ENCODE data around the gene BPIFB1.

The BPIFB1 gene

DNA sequence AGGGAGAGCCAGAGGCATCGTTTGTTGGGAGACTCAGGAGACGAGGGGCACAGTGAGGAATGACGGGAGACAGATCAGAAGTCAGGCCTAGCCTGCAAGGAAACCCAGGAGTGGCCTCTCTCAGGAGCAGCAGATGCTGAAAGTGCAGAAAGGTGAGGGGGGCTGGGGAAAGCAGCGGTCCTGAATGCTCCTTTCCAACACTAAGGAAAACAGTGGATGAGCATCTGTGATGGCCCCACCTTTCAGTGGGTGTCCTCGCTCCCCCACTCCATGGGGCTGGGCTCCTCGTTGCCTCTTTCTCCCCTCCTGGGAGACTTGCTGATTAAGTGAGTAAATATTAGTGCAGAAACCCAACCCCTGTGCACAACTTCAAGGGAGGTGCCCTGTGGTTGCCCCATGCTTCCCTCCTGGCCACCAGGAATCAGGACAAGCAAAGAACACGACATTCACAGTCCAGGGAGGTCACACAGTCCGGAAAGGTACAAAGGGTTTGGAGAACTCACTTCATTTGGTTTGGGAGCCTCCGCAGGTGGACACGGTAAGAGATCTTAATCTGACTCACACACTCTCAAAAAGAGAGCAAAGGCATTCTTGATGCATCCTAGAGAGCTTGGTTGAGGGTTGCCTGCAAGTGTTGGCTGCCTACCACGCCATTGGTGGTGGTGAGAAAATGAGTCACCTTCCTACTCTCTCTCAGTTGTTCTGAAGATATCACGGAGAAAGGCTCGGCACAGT lies 9.7 kb upstream of the BPIFB1 start:
- no peak for DNase-seq

DNA sequence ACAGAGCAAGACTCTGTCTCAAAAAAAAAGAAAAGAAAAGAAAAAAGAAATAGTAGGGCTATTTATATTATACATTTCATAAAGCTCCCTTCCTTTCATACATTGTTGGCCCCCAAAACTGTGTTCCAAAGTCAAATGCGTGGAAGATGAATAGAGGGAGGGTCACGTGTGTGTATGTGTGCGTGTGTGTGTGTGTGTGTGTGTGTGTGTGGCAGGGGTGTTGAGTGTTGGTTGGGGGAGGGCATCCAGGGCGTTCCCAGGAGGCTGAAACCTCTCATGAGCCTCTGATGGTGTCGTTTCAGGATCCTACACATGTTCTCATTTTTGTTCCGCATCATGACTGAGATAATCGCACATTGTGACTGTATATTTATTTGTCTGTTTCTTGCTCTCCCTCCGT lies 7.8 kb upstream of the BPIFB1 start:
- DNase-seq, result no peak

DNA sequence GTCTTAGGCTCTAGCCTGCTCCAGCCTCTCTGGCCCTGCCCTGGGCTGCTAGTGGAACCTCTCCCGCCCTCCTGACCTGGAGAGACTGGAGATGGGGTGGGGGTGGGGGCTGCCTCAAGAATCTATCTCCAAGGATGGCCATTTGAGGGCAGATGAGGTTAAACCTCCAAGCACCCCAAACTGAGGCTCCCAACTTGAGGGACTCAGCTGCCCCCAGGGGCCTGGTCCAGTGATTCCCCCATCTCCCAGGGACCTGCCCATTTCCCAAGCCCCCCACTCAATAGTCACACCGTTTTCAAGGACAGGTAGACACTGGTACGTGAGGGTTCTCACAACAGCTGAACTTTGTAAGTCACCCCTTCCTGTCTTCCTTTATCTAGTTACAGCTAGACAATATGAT lies 7.1 kb upstream of the BPIFB1 start:
- DNase-seq, result no peak

DNA sequence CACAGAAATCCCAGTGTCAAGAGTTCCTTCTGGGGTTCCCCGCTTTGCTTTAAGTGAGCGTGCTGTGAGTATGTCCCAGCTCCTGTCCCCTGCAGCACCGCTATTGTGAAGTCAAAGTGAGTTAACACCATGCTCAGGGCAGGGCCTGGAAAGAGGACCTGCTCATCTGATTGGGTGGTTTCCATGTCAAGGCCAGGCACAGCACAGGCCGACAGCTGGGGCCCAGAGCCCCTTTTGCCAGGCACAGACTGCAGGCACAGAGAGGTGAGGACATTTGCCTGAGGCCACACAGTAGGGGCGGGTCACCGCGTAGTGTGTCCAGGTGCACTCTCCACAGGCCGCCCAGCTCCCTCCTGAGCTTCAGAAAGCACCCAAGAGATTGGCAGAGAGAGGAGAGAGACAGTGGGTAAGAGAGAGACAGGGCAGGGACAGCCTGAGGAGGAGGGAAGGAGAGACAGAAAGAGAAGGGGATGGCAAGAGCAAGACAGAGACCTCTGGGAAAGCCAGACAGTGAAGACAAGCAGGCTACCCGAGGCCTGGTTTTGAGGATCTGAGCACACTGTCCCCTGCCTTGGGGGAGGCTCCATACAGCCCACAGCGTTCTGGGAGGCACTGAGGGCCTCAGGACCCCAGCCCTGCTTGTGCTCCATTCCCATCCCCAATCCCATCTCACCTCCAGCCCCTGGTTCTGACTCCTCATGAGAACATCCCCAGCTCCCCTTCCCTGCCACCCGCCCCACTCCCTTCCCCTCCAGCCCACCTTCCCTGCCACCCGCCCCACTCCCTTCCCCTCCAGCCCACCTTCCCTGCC lies 6.5 kb upstream of the BPIFB1 start:
- no peak for DNase-seq

DNA sequence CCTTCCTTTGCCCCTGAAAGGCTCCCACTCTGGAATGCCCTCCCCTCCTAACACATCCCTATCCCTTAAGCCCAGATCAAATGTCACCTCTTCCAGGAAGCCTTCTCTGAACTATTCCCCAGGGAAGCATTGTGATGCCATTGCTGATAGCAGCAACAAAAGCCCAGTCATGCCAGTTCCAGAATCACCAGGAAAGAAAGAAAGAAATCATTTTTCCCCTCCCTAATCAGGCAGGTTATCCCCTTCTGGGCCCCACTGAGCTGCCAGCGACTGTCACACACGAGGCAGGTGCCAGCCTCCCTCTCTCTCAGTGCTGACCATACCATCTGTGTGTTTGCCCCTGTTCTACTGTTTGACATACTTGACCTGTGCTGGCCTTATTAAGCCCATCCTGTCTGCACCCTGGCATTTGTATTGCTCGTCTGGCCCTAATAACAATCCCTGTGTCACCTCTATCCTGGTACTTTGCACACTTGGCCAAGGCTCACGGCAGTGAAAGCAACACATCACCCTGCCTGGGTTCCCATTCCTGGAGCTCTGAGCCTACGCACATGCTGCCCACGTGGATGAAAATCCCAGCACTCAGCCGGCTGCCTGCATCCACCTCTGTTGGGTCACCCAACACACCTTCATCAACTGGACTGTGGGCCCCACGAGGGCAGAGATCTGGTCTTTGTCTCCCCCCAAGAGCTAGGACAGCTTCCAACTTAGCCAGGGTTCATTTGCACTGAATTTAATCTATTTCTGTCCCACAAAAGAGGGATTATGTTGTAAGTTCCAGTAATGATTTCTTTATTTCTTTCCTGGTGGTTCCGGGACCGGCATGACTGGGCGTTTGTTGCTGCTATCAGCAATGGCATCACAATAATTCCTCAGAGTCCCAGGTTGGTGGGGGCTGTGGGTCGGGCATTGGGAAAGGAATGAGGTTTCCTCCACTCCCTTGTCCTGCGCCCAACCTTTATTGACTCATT lies 5.3 kb upstream of the BPIFB1 start:
- no peak for DNase-seq

DNA sequence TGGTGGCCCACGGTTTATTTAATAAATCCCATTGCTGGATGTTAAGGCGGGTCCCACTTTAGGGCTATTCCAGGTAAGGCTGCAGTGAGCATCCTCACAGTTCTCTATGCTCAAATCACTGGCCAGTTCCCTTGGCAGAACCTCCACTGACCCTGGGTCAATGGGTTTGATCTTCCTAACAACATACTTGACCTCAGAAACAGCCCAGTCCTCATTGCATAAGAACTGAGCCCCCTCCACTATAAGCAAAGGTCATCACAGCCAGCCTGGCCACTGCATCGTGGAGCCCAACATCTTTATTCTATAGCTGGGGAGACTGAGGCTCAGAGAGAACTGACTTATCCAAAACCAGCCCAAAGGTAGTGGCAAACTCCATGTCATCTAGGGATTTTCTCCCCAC lies 4.3 kb upstream of the BPIFB1 start:
- no peak for DNase-seq

DNA sequence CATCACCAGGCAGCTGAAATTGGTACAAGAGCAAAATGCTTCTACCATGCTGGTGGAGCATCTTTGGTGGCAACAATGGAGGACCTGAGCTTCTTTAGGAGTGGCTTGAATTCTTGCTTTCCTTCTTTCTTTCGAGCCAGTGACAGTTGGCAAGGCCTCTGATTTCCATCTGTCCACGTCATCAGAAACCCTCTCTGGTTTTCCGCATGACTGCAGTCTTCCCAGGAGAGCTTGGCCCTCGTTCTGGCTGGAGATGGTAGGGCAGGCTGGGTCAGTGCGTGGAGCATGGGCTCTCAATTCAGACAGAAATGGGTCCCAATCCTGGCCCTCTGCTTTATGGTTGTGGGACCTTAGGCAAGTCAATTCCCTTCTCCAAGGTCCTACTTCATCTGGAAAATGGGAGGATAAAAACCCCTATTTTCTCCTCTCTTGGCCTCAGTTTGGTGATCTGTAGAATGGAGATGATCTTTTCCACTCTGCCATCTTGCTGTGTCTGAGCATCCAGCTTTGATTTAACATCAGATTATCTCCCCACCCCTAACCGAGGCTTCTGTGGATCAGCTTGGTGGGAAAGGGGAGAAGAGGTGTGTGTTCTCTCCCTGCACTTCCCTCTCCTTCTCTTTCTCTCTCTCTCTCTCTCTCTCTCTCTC lies 3.6 kb upstream of the BPIFB1 start:
- DNase-seq, result no peak

DNA sequence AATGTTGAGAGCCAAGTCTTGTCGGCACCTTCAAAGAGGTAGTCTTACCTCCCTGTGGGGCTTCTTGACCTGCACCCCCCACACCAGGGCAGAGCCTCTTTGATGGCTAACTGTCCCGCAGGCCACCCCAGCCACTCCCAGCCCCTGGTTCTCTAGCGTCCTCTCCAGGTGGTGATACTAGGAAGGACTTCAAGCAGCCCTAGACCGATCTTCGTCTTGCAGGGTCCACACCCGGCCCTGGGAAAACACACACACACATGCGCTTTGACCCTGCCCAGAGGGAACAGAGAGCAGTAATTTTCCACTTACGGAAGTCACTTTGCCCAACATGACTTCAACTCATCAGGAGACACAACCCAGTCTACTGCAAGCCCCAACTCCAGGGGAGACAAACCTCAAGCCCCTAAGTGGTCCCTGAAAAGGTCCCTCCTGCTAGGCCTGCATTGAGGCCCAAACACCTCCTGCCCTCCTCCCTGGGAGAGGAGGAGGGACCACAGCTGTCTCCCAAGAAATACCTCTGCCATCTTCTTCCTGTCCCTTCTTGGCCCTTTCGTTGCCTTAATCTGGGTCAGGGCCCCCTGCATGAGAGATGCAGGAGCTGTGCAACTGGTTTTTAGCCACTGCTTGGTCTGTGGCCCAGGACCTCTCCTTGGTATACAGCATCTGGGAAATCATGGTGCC lies 2.9 kb upstream of the BPIFB1 start:
- no peak for DNase-seq

DNA sequence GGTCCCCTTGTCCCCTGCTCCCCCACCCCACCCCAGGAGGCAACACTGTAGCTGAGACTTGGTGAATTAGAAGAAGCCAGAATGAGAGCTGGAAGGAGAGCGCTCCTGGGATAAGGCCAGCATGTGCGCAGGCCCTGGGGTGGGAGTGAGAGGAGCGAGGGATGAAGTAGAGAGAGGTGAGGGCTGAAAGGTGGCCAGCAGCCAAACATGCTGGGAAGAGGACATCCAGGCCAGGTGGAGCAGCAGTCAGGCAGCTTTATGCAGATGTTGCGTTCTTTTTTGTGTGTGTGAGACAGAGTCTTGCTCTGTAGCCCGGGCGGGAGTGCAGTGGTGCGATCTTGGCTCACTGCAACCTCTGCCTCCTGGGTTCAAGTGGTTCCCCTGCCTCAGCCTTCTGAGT lies 2.2 kb upstream of the BPIFB1 start:
- DNase-seq, result no peak

DNA sequence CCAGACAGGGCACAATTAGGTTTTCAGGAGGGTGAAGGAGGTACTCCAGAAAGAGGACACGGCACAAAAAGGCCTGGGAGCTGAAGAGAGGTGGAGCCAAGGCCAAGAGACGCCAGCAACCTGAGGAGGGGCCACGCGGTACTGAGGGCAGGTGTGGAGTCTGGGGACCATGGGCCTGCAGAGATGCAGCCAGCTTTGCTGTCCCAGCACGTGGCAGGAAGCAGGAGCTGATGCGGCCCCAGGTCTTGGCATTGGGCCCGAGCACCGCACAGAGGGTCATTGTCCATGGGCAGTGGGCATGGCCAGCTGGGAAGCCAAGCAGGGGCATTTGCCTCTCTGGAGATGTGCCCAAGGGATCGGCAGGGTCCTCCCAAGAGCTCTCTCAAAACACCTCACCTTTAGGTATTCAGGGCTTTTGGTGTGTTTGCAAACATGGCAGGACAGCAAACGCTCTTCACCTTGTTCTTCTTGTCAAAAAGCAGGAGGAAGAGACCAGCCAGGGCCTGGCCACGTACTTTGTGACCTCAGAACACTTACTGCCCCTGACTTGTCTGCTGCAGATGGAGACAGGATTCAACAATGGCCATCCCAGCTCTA lies 1.4 kb upstream of the BPIFB1 start:
- no peak for DNase-seq

DNA sequence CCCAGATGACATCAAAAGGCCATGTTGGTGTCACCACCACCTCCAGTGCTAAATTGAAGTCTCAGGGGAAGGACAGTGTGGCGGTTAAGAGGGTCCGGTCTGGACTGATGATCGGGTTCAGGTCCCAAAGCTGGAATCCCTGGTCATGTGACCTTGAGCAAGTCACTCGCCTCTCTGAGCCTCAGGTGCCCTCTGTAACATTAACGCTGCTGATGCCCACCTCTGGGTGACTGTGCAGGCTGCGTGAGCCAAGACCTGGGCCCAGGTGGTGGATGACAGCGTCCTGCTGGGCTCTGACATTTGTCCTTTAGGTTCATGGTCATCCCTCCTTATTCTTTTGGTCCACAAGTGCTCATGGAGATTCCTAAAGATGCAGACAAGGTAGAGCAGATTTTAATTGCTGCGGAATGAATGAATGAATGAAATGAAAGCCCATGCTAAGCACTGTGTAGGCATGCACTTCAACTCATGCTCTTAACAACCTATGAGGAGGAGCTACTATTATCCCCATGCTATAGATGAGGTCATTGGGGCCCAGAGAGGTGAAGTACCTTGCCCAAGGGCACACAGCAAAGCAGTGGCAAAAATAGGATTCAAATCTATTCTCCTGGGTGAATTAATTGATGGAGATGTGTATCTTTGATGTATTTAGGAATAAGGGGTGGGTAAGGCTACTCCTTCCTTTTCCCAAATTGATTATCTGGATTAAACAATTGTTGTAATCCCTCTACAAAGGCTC lies 649 bp upstream of the BPIFB1 start:
- no peak for DNase-seq

DNA sequence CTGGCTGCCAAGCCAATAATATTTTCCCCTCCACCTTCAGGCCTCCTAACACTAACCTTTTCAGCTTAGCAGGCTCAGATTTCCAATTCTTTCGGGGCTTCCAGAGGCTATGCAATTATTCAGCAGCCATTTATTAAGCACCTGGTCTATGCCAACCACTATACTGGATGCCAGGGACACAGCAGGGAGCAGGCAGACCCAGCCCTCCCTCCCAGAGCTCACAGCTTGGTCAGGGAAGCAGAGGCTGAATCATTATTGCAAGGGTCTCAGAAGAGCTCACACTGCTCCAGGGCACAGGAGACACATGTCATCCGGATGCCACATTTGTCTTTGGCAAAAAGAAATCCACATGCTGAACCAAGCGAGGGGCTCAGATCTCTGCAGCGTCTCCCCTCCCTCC lies 1.3 kb downstream of the BPIFB1 start:
- DNase-seq, result no peak

DNA sequence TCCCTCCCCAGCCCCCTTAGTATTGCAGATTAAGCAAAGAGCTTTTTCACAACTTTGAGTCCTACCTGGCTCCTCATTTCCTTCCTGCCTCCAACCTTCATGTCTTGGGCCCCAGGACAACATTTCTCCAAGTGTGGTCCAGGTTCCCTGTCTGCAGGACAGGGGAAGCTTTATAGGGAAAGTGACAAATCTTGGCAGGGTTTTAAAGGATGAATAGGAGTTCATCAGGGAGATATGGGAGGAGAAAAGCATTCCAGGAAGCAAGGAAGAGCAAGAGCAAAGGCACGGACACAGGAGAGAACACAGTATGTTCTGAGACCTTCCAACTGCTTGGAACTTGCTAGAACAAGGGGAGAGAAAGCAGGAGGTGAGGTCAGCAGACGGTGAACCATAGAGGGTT lies 1.9 kb downstream of the BPIFB1 start:
- DNase-seq, result no peak

DNA sequence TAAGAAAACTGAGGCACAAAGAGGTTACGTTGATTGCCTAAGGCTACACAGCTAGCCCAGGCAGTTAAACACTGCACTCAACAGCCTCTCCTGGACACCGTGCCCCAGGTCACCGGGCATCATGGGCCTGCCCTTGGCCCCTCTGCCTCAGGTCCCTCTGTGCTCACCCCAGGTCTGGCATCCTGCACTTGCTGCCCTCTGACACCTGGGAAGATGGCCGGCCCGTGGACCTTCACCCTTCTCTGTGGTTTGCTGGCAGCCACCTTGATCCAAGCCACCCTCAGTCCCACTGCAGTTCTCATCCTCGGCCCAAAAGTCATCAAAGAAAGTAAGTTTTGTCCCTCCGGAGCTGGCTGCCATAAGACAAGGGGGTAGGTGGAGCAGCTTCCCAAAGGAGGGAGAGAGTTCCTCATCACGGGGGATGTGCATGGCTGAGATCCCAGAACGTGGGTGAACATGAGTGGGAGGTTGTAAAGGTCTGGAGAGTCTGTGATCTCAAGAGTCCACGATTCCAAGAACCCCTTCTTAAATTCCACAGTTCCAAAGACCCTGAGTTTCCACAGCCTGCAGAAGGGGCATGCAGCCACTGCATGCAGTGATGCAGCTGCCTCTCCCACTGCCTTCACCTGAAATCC lies 3.0 kb downstream of the BPIFB1 start:
- no peak for DNase-seq

DNA sequence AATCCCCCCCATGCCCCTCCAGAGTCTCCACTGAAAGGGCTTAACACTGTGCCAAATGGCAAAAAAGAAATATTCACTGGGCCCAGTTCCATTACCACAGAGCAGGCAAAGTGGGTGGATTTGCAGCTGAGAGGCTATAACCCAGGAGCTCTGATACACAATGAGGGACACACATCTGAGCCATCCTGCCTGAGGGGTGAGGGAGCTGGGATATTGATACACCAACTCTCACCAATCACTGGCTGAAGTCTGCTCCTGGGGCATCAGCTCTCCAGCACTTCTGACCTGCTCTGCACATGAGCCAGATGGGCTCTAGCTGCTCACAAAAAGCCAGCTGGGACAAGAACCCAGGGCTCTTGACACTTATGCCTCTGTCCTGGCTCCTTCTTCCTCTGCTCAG lies 4.9 kb downstream of the BPIFB1 start:
- DNase-seq, result no peak

DNA sequence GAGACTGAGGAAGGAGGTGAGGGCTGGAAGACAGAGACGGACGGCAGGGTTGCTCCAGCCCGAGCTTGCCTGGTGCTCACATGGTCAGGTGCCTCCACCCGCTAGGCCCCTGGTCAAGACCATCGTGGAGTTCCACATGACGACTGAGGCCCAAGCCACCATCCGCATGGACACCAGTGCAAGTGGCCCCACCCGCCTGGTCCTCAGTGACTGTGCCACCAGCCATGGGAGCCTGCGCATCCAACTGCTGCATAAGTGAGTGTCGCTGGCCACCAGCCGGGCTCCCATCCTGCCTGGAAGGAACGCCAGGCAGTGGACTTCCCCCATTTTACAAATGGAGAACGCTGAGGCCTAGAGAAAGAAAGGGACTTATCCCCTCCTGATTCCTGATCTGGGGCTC lies 7.8 kb downstream of the BPIFB1 start:
- DNase-seq, result no peak

DNA sequence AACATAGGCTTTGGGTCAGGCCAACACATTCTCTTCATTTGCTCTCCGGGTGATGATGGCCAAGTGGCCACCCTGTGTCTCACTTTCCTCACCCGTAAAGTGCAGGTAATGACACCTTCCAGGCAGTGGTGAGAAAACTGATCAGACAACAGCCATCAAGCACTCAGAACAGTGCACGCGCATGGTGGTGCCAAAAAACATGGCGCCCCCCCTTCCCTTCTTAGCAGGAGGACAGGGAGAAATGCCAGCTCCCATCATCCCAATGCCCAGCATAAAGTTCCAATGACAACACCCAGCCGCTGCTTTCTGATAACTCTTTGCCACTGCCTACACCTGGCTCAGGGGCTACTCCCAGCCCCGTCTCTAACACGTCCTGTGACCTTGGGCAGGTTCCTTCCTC lies 8.4 kb downstream of the BPIFB1 start:
- no peak for DNase-seq

DNA sequence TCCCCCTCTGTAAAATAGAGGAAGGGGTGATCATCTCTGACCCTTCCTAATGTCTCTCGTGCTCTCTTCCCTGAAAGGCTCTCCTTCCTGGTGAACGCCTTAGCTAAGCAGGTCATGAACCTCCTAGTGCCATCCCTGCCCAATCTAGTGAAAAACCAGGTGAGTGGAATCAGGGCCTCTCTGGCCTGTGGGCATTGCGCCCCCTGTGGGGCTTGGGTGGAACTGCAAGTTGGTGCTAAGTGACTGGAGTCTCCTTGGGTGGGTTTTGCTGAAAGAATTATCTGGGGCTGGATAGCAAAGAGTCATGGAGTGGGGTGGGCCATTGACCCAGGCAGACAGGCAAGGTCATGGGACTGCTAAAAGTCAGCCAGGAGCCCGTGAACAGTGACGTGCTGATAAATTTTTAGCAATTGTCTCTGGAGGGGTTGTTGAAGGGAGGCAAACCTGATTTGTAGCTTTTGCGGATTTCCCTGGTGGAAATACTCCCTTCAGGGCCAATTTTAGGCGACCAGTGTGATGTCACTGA lies 8.9 kb downstream of the BPIFB1 start:
- DNase-seq, result peak; percentile 26

DNA sequence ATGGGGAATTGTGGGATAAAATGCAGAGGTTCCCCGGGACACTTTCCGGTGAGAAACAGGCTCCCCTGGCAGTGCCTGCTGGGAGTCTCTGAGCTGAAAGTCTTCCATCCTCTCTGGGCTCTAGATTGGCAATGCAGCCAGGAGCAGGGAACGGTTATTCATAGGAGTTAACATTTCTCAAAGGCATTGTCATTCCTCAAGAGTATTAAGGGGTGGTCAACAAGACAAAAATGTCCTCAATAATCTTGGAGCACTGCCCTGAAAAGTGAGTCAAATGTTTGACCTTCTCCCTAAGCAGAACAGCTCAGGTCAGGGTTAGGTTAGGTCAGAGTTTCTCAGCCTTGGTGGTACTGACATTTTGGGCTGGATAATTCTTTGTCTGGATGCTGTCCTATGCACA lies 13.2 kb downstream of the BPIFB1 start:
- DNase-seq, result no peak

DNA sequence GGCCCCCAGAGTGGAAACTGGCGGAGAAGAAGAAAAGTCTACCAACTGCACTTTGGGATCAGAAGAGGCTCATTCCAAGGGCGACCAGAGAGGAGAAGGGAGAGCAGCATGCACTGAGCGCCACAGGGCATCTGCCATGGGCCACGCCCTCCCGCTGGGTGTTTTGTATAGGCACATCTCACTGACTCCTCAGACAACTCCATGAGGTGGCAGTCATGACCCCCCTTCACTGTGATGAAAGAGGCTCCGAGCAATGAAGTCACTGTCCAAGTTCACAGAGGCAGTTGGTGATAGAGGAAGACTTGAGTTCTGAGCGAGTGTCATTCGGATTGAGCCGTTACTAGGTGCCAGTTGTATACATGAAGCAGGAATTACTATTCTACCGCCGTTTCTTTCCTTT lies 15.4 kb downstream of the BPIFB1 start:
- DNase-seq, result peak; percentile 7
